Gastroesophageal sphincter (tissue), 3 donors: ENCODE data around the gene MTFR1L.

Experiments used
- CTCF ChIP-seq, 4 experiments: fragments of 200-600 bp in 2 of 4; fragments of 450-650 bp in 2 of 4; sonication (generic) in 1 of 4; IDR thresholded peaks; one replicate each; pipeline ENCODE4 v1.5.1; 2017 to 2019; ENCODE audit warnings: antibody characterized with exemption in 4 of 4, mild to moderate bottlenecking in 2 of 4, moderate library complexity in 2 of 4
- EP300 ChIP-seq: sonication (generic); formaldehyde crosslinking; IDR thresholded peaks from one replicate; pipeline ENCODE4 v1.6.1; 2017; ENCODE audit warnings: antibody characterized with exemption, mild to moderate bottlenecking
- POLR2A ChIP-seq, 2 donors: fragments of 450-650 bp; IDR thresholded peaks; one replicate each; pipeline ENCODE4 v1.6.1; 2017; ENCODE audit warnings: antibody characterized with exemption in 2 of 2, mild to moderate bottlenecking in 2 of 2, moderate library complexity in 1 of 2
- POLR2AphosphoS5 ChIP-seq: sonication (generic); formaldehyde crosslinking; IDR thresholded peaks from one replicate; pipeline ENCODE4 v1.6.1; 2017; ENCODE audit warnings: antibody characterized with exemption

- TF ChIP-seq POLR2AphosphoS5: no peak
- no peak for TF ChIP-seq POLR2A (IDR thresholded peaks at IDR 0.05)
- no peak for TF ChIP-seq CTCF (IDR thresholded peaks at IDR 0.05)
- no peak for TF ChIP-seq EP300
Measured at GRCh38 chr1:25836695-25837094, 16.9 kb downstream of the MTFR1L start.
